Measurements from ENCODE around the gene EXOC3L2.

GRCh38 chr19:45182758-45183157, 62.4 kb downstream of the EXOC3L2 start:
- no peak for TF ChIP-seq POLR2A (IDR thresholded peaks at IDR 0.05; ENCODE audit: low read length)
- TF ChIP-seq GATA1 (IDR thresholded peaks at IDR 0.05; ENCODE audit: low read depth, low read length), result no peak
